Activated B cell treated with CpG ODN at 0.5 μM for 24 hours (primary cell): ENCODE measurements around the gene SKI. TPM values are rescaled to one million over a fixed set of nuclear protein-coding genes. Genes with fewer than 3 reads are reported as not detected.

Experiments used
- ATAC-seq: fragments of 200-7000 bp; cut with Tn5 transposase; one replicate; pipeline ENCODE4 v1.10.0; 2021; ENCODE audit warnings: low read depth, mild to moderate bottlenecking, moderate library complexity
- CTCF ChIA-PET: fragments of 350-600 bp; sonication (Branson Sonifier 250); formaldehyde crosslinking; loops from one replicate; lab custom pipeline; 2021; ENCODE audit warnings: antibody characterized with exemption; lab: Charles Lee
- POLR2A ChIA-PET: fragments of 350-600 bp; sonication (Branson Sonifier 250); formaldehyde crosslinking; loops from one replicate; lab custom pipeline; 2021; ENCODE audit warnings: antibody characterized with exemption; lab: Charles Lee
- DNase-seq: peaks from one replicate; pipeline ENCODE4 v3.0.0; 2022
- H3K27ac Mint-ChIP-seq: one replicate; pipeline ENCODE4 v1.8.0; 2020; ENCODE audit warnings: mixed read lengths
- H3K27me3 Mint-ChIP-seq: one replicate; pipeline ENCODE4 v1.8.0; 2021; ENCODE audit warnings: mixed read lengths
- H3K36me3 Mint-ChIP-seq: one replicate; pipeline ENCODE4 v1.8.0; 2021; ENCODE audit warnings: low read depth, mixed read lengths
- H3K4me1 Mint-ChIP-seq: one replicate; pipeline ENCODE4 v1.8.0; 2021; ENCODE audit warnings: mixed read lengths
- H3K4me3 Mint-ChIP-seq: one replicate; pipeline ENCODE4 v1.8.0; 2020; ENCODE audit warnings: mild to moderate bottlenecking, mixed read lengths
- H3K9me3 Mint-ChIP-seq: one replicate; pipeline ENCODE4 v1.8.0; 2020; ENCODE audit warnings: mixed read lengths
- CTCF ChIP-seq: fragments of 200-600 bp; IDR thresholded peaks from one replicate; pipeline ENCODE4 v1.8.0; 2022; ENCODE audit warnings: antibody characterized with exemption, mild to moderate bottlenecking
- intact Hi-C: fragments of 100-400 bp; cut with micrococcal nuclease; formaldehyde crosslinking; loops from one replicate; pipeline ENCODE4 v1.15.1; 2024
- total RNA-seq: library from RNA; stranded (reverse); gene quantifications from 2 replicates; pipeline ENCODE4 v1.2.3, GENCODE V29; 2022

Gene SKI
- total RNA-seq, 1 donor from 2014 or later = 37.6 TPM

- DNase-seq (no peak), ATAC-seq (no peak)
- Mint-ChIP-seq H3K9me3 (no peaks in the 10 kb centered on the region), H3K27ac (peak overlapping the region; percentile 91), H3K4me1 (peaks cover 87% of the 10 kb centered on the region), H3K36me3 (peaks cover 10% of the 10 kb centered on the region), H3K4me3 (peak overlapping the region; percentile 52), H3K27me3 (no peaks in the 10 kb centered on the region)
- intact Hi-C loops = loop anchor here (2.0 kb wide), 1 partner anchor 75 kb away; no protein-coding TSS in a partner anchor
- ChIA-PET CTCF (interaction anchor here (0.6 to 1.9 kb wide), 3 partner anchors 40 to 145 kb away, joined by 3 to 6 read pairs (median 3); partner anchors contain the start of gene FAAP20), POLR2A (interaction anchor here (0.8 to 3.4 kb wide), 9 partner anchors 11 to 80 kb away, joined by 3 to 39 read pairs (median 8); partner anchors contain the start of gene FAAP20)
- no peak for TF ChIP-seq CTCF
Measured at GRCh38 chr1:2235300-2235998, 7.3 kb downstream of the SKI start.

GRCh38 chr1:2236695-2237677 lies 8.9 kb downstream of the SKI start:
- Mint-ChIP-seq H3K4me1 (peaks cover 80% of the 10 kb centered on the region), H3K4me3 (no peak overlapping the region), H3K36me3 (peaks cover 18% of the 10 kb centered on the region), H3K9me3 (no peaks in the 10 kb centered on the region), H3K27me3 (no peaks in the 10 kb centered on the region), H3K27ac (peak overlapping the region; percentile 91)
- intact Hi-C loops = loop anchor here (1.0 kb wide), 1 partner anchor 13 kb away; no protein-coding TSS in a partner anchor
- POLR2A ChIA-PET = interaction anchor here (2.4 kb wide), 1 partner anchor 19 kb away, joined by 5 read pairs; no protein-coding TSS in a partner anchor
- no peak for ATAC-seq
- DNase-seq = no peak
- CTCF ChIA-PET = no interaction called here
- no peak for TF ChIP-seq CTCF

GRCh38 chr1:2237773-2238172 lies 9.7 kb downstream of the SKI start:
- Mint-ChIP-seq H3K27ac (no peak overlapping the region), H3K4me3 (no peak overlapping the region), H3K36me3 (peaks cover 24% of the 10 kb centered on the region), H3K27me3 (no peaks in the 10 kb centered on the region), H3K9me3 (no peaks in the 10 kb centered on the region), H3K4me1 (peaks cover 77% of the 10 kb centered on the region)
- ChIA-PET POLR2A (interaction anchor here (2.4 kb wide), 1 partner anchor 18 kb away, joined by 5 read pairs; no protein-coding TSS in a partner anchor), CTCF (no interaction called here)
- intact Hi-C loops = loop anchor here (1.0 kb wide), 1 partner anchor 13 kb away; no protein-coding TSS in a partner anchor
- no peak for TF ChIP-seq CTCF
- DNase-seq (no peak), ATAC-seq (no peak)

- ChIA-PET POLR2A (interaction anchor here (0.7 to 2.4 kb wide), 3 partner anchors 11 to 17 kb away, joined by 3 to 5 read pairs (median 3); no protein-coding TSS in a partner anchor), CTCF (no interaction called here)
- intact Hi-C loops = no loop called here
- H3K4me3 Mint-ChIP-seq = no peak overlapping the region
- no peak overlapping the region for H3K27ac Mint-ChIP-seq
- no peak for ATAC-seq
- peaks cover 28% of the 10 kb centered on the region for H3K36me3 Mint-ChIP-seq
- H3K9me3 Mint-ChIP-seq = no peaks in the 10 kb centered on the region
- no peak for TF ChIP-seq CTCF
- peaks cover 73% of the 10 kb centered on the region for H3K4me1 Mint-ChIP-seq
- DNase-seq = no peak
- H3K27me3 Mint-ChIP-seq = no peaks in the 10 kb centered on the region
Measured at GRCh38 chr1:2238361-2239012, 10.4 kb downstream of the SKI start.
